Pons (tissue), 1 donor: ENCODE data around the gene SNTG2.

Experiments used
- DNase-seq: peaks from one replicate; pipeline ENCODE4 v3.0.0-alpha.2; 2016; ENCODE audit warnings: low spot score

Gene SNTG2

GRCh38 chr2:1002350-1002749 lies 51.7 kb downstream of the SNTG2 start:
- DNase-seq, result no peak

GRCh38 chr2:1004398-1004797 lies 53.7 kb downstream of the SNTG2 start:
- DNase-seq, result no peak

- no peak for DNase-seq
Measured at GRCh38 chr2:1010415-1010930, 59.8 kb downstream of the SNTG2 start.

- no peak for DNase-seq
Measured at GRCh38 chr2:1011006-1011405, 60.4 kb downstream of the SNTG2 start.

GRCh38 chr2:1011985-1012384 lies 61.3 kb downstream of the SNTG2 start:
- no peak for DNase-seq

GRCh38 chr2:1014802-1015201 lies 64.2 kb downstream of the SNTG2 start:
- no peak for DNase-seq

- DNase-seq, result no peak
Measured at GRCh38 chr2:1016500-1016899, 65.9 kb downstream of the SNTG2 start.

GRCh38 chr2:1017827-1018226 lies 67.2 kb downstream of the SNTG2 start:
- no peak for DNase-seq

GRCh38 chr2:1020206-1020605 lies 69.6 kb downstream of the SNTG2 start:
- no peak for DNase-seq

- DNase-seq, result no peak
Measured at GRCh38 chr2:1022178-1022577, 71.5 kb downstream of the SNTG2 start.

- no peak for DNase-seq
Measured at GRCh38 chr2:1024981-1025380, 74.3 kb downstream of the SNTG2 start.

GRCh38 chr2:1026141-1026540 lies 75.5 kb downstream of the SNTG2 start:
- DNase-seq, result no peak

GRCh38 chr2:1028831-1029230 lies 78.2 kb downstream of the SNTG2 start:
- no peak for DNase-seq

GRCh38 chr2:1032030-1032429 lies 81.4 kb downstream of the SNTG2 start:
- DNase-seq, result no peak

- DNase-seq, result no peak
Measured at GRCh38 chr2:1033069-1033468, 82.4 kb downstream of the SNTG2 start.

GRCh38 chr2:1037066-1037465 lies 86.4 kb downstream of the SNTG2 start:
- DNase-seq, result no peak

GRCh38 chr2:1039549-1039948 lies 88.9 kb downstream of the SNTG2 start:
- no peak for DNase-seq

GRCh38 chr2:1041012-1041805 lies 90.6 kb downstream of the SNTG2 start:
- DNase-seq, result no peak

- DNase-seq, result no peak
Measured at GRCh38 chr2:1045109-1045508, 94.5 kb downstream of the SNTG2 start.

- DNase-seq, result no peak
Measured at GRCh38 chr2:1046067-1046466, 95.4 kb downstream of the SNTG2 start.

GRCh38 chr2:1047485-1047884 lies 96.8 kb downstream of the SNTG2 start:
- DNase-seq, result no peak

- DNase-seq, result no peak
Measured at GRCh38 chr2:1049691-1050090, 99.0 kb downstream of the SNTG2 start.

GRCh38 chr2:1051075-1051474 lies 100.4 kb downstream of the SNTG2 start:
- DNase-seq, result no peak

GRCh38 chr2:1052771-1053191 lies 102.1 kb downstream of the SNTG2 start:
- no peak for DNase-seq
